ENCODE results near the gene ADGRG3. TPM values are rescaled to one million over a fixed set of nuclear protein-coding genes. Genes with fewer than 3 reads are reported as not detected.

ADGRG3 gene
- total RNA-seq, 1 donor from 2014 or later: 2.2 TPM

DNA sequence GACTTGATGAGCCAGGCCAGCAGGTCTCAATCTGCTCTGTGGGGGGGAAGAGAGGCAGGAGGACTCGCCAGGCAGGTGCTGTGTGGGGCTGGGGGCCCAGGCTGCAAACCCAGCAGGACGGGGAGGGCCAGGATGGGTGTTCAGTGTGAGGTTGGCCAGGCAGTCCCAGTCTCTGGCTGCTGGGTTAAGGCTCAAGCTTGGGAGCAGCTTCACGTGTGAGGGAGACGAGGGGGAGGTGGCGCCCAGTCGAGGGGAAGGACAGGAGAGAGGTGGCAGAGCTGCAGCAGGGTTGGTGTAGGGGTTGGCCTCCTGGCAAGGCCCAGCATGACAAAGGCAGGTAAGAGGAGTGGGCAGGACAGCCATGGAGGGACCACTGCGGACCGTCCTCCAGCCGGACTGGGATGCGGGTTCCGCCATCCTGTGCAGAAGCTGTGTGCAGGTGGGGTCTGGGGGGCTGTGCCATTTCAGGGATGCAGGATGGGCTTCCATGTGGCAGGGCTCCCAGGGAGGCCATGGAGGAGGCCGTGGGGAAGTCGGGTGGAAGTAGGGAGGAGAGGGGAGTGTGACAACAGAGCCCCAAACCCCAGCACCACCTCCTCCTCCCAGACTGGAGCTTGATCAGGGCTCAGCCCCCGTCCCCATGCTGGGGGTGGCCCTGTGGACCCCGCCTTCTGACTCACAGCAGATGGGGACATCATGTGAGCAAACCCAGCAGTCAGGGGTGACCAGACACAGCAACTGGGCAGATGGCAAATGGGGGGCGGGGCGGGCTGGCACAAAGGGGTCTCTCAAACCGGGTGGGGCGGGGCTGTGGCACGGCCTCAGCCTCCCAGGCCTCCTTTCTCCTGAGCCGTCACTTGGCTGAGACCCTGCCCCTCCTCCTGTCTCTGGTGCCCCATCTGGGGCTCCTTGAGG is 36.9 kb upstream of the ADGRG3 start:
- no peak for DNase-seq (ENCODE audit: low spot score)

DNA sequence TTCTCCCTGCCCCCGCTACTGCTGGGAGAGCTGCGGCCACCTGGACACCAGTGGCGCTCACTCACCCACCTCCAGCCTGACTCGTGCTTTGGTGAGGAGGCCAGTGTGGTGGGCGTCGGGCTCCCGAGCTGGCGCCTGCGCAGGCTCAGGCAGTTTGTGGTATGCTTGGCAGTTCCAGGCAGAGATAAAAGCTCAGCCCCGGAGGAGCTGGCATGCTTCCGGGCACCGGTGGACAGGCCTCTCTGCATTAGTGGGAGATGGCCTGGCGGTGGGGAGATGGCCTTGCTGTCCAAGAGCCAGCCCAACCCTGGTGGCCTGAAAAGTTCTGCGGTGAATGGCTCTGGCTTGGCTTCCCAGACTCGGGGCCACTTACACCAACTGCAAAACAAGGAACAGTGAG is 35.5 kb upstream of the ADGRG3 start:
- no peak for DNase-seq (ENCODE audit: low spot score)

DNA sequence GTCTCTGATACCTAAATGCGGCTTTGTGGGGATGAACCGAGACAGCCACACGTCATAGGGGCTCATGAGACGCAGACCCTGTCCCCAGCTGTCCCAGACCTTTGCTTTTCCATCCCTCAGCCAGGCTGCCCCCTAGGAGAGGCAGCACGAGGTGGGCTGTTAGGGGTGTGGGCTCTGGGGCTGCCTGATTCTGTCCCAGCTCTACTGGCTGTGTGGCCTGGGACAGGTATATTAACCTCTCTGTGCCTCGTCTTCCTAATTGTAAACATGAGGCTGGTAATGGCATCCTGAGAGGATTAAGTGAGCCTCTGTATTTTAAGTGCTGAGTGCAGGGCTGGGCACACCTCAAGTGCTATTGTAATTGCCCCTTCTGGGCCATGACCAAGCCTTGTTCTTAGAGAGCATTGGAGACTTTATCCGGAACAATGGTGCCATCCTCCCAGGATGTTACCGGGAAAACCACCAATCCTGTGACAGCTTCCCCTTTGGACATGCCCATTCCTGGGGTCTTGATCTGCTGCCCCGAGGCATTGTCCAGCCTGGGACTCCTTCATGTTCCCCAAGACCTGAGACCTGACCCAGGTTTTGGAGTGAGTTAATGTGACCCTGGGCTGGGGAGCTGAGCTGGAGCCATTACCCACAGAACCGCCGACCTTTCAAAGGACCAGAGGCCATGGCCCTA is 34.6 kb upstream of the ADGRG3 start:
- DNase-seq (ENCODE audit: low spot score): no peak

DNA sequence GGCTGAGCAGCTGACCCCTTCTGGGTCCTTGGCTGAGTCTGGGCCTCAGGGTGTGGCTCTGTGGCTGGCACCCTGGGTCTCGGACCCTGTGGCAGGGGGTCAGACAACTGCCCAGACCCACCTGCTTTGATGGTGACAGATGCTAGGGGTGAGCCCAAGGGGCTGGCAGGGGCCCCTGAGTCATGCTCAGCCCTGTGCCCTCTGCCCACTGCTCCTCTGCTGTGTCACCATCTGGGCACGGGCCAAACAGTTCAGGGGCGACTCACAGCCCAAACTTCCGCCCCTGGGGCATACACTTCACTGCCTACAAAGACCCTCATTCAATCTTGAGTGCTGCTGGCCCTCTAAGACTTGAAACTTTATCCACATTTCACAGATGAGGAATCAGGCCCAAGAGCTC is 33.9 kb upstream of the ADGRG3 start:
- no peak for DNase-seq (ENCODE audit: low spot score)

DNA sequence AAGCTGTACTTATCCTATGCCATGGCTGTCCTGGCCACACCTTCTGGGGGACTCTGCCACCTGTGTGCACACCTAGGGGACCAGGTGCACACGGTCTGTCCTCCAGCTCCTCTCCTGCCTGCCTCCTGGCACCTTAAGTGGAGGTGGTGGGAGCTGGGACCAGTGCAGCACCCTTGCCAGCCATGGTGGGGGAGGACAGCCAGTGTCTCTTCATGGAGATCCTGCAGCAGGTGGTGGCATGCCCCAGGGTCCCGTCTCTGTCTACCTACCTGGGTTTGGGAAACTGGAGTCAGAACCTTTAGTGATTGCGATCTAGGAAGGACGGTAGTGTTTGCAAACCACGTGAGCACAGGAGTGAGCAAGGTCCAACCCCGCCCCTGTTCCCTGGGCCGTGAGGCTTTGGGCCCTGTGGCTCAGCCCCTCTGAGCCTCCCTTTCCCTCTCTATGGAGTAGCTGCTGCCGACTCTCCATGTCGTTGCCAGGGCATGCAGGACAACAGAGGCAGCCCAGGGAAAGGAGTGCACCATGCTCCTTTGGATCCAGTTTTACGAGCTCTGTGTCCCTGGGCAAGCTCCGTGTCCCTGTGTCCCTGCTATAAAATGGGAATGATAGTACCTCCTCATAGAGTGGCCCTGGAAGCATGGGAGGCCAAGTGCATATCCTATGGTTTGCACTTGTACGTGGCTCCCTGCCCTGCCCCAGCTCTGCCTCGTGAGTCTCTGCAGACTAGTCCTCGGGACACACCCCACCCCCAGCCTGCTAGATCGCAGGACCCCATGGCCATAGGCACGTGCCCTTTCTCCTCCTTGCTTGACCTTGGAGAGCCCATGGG is 32.6 kb upstream of the ADGRG3 start:
- DNase-seq (ENCODE audit: low spot score): no peak

DNA sequence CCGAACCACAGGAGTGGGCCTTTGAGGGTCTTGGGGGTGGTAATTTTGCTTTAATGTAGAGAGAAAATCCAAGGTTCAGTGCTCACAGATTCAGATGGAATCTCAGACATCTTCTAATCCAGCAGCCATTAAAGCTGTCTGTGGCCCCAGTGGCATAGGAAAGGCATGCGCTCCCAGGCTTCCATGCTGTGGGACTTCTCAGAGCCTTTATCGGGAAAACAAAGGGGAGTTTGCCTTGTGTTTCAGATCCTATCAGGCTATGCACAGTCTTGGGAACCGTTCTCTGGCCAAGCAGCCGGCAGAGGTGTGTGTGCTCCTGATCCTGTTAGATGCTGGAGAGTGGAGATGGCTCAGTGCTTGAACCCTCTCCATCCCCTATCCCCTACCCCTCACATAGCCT is 31.9 kb upstream of the ADGRG3 start:
- no peak for DNase-seq (ENCODE audit: low spot score)

DNA sequence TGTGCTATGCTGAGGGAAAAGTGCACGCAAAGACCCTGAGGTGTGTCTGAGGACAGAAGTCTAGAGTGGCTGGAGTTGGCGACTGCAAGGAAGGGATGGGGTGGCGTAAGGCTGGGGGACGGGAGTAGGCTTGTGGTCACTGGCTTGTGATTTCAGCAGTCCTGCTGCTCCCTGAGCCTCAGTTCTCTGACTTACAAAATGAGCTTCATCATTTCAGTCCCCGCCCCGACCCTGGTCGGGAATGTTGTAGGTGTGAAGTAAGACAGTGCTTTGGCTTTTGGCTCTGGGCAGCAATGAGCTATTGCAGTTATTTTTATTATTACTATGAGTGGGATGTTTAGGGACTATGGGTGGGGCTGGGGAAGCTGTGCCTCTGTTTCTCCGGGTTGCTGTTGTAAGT is 31.1 kb upstream of the ADGRG3 start:
- no peak for DNase-seq (ENCODE audit: low spot score)

DNA sequence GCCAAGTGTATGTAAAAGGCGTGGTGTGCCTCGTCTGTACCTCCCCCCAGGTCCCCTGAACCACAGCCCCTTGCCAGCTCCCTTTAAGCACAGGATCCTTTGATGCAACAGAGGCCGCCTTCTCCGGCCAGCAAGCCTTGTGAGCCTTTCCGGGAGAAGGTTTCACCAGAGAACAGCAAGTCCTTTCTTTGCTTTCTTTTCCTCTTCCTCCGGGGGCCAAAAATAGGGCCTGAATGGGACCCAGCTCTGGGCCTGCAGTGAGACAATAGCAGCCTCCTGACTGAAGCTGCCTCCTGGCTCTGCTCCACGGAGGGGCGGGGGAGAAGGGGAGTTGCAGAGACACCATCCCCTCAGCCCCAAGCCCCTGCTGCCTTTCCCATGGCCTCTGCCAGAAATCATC is 30.7 kb upstream of the ADGRG3 start:
- DNase-seq (ENCODE audit: low spot score): no peak

DNA sequence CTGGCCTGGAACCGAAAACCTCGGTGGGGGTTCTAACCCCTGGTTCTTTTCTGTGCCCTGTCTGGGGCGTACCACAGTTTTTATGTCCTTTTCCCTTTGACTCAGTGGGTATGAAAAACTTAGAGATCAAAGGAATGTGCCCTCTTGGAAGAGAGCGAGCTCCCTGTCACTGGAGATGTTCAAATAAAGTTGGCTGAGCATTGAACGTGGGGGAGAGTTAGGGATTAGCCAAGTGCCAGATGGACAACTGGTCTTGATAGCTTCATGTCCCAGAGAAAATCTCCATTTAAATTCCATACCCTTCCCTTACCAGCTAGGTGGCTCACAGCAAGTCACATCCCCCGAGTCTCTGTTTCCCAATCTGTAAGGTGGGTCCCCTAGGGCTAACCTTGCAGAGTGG is 30.1 kb upstream of the ADGRG3 start:
- DNase-seq (ENCODE audit: low spot score): no peak

DNA sequence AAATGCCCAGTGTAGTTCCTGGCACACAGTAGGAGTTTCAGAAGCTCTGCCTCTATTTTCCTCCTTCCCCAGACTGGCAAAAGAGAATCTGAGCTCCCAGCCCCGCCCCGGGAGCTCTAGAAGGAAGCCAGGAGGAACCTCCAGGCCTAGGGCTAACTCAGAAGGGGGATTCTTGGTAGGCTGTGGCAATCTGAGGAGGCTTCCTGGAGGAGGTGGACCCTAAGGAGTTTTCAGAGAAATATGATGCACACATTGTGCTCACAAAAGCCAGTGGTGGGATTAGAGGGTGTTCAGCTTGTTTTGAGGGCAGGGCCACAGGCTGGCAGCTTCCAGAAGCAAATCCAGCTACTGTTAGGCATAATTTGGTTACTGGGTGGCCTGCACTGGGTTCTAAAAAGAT is 29.7 kb upstream of the ADGRG3 start:
- no peak for DNase-seq (ENCODE audit: low spot score)

DNA sequence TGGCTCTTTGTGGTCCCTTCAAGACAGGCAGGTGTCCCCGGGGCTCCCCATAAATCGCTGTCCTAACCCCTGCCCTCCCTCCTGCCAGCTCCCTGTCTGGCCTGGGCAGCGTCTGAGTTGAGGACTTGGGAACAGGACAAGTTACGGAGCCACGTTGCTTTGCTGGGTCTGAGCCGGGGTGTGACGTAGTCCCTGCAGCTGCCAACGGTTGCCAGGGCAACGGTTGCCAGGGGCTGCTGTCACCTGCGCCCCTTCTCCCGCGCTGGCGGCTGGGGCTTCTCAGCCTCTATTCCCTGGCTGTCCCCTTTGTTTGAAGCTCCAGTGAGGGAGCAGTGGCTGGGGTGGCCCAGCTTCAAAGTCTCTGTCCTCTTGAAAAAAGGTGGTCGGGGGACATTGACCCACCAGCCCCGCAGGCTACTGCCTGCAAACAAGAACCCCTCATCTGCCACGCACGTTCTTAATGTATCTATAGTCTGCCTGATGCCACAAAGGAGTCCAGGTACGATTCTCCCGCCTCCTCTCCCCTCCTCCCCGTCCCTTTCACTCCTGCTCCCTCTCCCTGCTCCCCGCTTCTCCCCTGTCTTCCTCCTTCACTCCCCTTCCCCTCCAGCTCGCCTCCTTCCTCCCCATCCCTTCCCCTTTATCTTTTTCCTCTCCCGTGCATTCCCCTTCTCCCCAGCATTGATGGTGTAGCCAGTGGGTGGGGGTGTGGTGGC is 28.8 kb upstream of the ADGRG3 start:
- DNase-seq (ENCODE audit: low spot score): no peak

DNA sequence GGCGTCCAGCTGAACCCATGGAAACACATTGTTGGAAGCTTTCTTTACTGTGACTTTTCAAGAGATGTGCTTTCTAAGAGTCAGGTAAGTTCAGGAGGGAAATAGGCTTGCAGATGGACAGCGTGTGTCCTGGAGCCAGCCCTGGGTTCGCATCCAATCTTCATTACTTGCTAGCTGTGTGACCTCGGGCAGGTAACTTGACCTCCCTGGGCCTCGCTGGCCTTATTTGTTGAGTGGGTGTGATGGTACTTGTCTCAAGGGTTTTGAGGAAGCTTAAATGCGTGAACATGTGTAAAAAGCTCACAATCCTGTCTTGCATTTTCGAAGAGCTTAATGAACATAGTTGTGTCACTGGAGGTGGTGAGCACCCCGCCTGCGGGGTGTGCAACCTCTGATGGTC is 27.9 kb upstream of the ADGRG3 start:
- DNase-seq (ENCODE audit: low spot score): no peak

DNA sequence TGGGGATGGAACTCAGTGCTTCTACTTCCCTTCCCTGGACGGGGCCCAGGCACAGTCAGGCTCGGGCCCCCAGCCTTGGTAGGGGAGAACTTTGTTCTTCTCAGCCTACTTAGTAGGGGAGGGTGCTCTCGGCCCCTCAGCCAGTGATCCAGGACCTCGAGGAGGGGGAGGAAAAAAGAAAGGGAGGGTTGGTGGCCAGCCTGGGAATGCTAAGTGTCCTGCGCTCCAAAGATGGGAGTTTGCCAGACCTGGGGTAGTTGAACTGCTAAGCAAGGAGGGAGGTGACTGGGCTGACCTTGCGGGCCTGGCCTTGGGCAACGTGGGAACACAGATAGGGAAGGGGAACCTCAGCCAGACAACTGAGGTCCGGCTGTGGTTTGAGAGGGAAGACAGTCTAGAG is 27.5 kb upstream of the ADGRG3 start:
- DNase-seq (ENCODE audit: low spot score): no peak

DNA sequence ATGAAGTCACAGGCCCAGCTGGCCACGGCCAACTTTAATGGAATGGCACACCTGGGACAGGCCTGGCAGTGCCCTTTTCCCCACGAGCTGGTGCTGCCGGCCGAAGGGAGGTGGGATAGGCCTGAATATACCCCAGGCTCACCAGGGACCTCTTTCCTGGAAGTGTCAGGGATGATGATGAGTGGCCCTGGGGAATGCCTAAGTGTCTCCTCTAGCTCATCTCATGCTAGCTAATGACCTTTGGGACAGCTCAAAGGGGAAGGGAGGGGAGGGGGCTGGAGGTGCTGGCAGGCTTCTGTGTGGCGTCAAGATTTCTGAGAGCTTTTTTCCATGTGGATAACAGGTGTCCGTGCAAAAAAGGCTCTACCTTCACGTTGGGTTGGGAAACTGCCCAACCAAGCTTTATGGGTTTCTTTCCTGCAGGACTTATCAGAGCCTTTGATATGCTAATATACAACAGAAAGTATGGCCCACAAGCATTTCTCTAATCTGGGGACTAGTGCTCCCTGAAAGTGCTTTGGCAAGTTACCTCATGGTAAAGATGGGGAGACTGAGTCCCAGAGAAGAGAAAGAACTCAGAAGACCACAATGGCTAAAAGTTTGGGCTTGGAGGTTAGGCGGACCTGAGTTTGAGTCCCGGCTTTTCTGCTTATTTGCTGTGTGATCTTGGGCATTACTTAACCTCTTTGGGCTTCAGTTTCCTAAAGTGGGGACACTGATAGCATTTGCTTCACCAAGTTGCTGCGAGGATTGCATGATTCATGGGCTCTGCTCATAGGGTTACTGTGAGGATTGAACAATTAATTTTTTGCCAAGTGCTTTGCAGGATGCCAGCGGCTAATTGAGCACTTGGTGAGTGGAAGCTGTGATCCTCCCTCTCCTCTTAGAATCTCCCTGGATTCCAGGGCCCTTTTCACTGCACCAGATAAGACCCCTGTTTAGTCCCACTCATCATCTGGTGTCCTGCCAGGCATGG is 25.7 kb upstream of the ADGRG3 start:
- DNase-seq (ENCODE audit: low spot score): no peak

DNA sequence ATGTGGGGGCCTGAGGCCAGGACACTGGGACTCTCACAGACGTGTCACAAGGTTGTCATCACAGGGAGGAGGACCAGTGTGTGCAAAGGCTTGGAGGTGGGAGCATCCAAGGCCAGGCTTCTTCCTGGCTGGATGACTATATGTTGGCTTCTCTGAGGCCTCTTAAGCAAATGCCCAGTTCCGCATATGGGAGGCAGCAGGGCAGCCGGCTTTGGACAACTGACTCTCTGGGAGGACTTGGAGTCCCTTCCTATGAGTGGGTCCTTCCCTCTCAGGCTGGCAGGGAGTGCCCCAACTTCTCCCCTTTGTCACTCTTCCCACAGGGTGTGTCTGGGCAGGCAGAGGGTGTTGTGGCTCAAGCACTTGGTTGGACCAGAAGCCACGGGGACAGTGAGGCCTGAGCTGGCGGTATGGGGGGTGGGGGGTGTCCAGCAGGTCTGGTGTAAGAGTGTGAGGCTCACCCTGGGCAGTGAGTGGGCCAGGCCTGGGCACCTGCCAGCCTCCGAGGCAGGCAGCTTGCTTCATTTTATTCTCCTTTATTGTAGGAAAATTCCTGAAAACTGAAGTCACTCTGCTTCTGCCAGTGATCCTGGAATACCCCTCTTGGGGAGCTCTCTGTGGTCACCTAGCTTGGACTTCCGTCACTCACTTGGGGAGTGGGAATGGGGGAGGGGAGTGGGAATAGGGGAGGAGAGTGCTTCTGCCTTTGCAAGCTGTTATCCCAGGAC is 24.8 kb upstream of the ADGRG3 start:
- no peak for DNase-seq (ENCODE audit: low spot score)

DNA sequence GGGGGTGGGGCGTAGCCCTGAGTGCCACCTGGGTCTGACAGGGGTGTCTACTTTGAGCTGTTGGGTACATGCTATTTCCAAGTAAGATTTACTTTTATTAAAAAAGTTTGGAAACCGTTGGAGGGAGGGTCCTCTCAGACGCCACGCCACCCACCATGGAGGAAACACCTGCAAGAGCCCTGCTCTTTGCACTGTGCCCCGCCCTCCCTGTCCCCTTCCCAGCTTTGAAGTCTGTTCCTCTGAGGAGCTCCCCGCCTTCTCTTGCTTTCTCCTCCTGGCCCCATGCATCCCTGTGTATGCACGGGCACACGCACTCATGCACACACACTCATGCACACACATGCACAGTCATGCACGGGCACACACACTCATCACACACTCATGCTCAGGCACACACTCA is 24.2 kb upstream of the ADGRG3 start:
- DNase-seq (ENCODE audit: low spot score): no peak

DNA sequence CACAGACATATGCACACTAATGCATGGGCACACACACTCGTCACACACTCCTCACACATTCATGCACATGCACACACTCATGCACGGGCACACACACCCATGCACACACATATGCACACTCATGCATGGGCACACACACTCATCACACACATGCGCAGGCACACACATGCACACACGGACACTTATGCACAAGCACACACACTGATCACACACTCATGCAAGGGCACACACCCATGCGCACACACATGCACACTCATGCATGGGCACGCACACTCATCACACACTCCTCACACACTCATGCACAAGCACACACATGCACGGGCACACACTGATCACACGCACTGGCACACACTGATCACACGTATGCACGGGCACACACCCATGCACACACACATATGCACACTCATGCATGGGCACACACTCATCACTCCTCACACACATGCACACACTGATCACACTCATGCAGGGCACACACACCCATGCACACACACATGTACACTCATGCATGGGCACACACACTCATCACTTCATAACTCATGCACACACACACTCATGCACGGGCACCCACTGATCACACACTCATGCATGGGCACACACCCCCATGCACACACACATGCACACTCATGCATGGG is 23.6 kb upstream of the ADGRG3 start:
- no peak for DNase-seq (ENCODE audit: low spot score)

DNA sequence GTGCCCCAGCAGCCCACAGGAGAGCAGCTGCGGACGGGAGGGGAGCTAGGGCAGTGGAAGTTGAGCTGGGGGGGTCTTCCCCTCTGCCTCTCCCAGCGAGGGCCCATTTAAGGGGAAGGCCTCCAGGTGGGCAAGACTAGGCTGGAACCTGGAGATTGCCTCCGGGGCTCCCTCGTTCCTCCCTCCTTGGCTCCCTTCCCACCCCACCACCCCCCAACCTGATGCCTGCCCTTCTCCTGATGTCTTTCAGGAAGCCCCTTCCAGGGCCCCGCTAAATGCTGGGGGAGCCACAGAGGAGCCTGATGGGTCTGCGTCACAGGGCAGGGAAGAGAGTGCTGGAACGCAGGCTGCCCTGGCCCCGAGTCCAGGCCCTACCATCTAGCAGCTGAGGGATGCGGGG is 22.9 kb upstream of the ADGRG3 start:
- no peak for DNase-seq (ENCODE audit: low spot score)

DNA sequence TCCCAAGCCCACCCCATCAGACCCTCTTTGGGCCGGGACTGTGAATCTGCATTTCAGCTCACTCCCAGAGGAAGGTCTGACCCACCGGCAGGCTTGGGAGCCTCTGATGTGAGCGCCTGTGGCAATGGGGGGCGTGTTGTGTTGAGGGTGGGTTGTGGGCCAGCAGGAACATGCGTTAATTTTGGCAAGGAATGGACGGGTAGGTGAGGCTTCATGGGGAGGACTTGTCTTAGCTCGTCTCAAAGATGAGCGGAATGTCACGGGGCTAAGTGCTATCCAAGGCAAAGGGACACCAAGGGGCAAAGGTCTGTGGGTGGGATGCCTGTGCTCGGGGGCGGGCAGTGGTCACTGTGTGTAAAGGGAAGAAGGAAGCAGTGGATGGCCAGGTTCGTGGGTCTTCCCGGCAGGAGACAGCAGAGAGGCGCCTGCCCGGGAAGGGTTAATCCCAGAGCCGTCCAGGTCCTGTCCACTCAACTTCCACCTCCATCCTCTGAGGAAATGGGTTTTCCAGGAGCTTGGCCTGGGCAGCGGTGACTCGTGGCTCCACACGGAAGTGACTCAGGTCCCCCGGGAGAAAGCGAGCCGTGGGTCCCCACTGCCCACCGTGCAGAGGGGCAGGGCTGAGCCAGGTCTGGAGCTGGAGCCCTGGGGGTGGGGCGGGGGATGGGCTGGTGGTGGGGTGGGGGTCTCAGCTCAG is 22.3 kb upstream of the ADGRG3 start:
- DNase-seq (ENCODE audit: low spot score): no peak
